WTC11 (cell line): ENCODE results near the gene GNAI3.

Source experiments
- ATF1 ChIP-seq: sonication (generic); formaldehyde crosslinking; IDR thresholded peaks from 2 replicates; pipeline ENCODE4 v1.8.1; 2023; ENCODE audit warnings: mild to moderate bottlenecking, moderate library complexity, missing genetic modification reagents
- ESRRA ChIP-seq: sonication (generic); formaldehyde crosslinking; IDR thresholded peaks from 2 replicates; pipeline ENCODE4 v1.8.1; 2022; ENCODE audit warnings: mild to moderate bottlenecking, missing genetic modification reagents, borderline replicate concordance
- KAT7 ChIP-seq: sonication (generic); formaldehyde crosslinking; IDR thresholded peaks from 2 replicates; pipeline ENCODE4 v1.8.1; 2023; ENCODE audit warnings: missing genetic modification reagents, mild to moderate bottlenecking, borderline replicate concordance
- NFE2L1 ChIP-seq: sonication (generic); formaldehyde crosslinking; IDR thresholded peaks from 2 replicates; pipeline ENCODE4 v1.8.1; 2023; ENCODE audit warnings: missing genetic modification reagents
- NR1H2 ChIP-seq: sonication (generic); formaldehyde crosslinking; IDR thresholded peaks from 2 replicates; pipeline ENCODE4 v1.9.0; 2021; ENCODE audit warnings: mild to moderate bottlenecking, moderate library complexity, missing genetic modification reagents
- ZBTB21 ChIP-seq: sonication (generic); formaldehyde crosslinking; IDR thresholded peaks from 2 replicates; pipeline ENCODE4 v1.8.1; 2023; ENCODE audit warnings: mild to moderate bottlenecking, missing genetic modification reagents, borderline replicate concordance
- ZNF512 ChIP-seq: sonication (generic); formaldehyde crosslinking; IDR thresholded peaks from 2 replicates; pipeline ENCODE4 v1.8.1; 2022; ENCODE audit warnings: missing genetic modification reagents, borderline replicate concordance
- TF ChIP-seq, protein P1 (sequence below): sonication (generic); formaldehyde crosslinking; conservative IDR thresholded peaks from 2 replicates; pipeline ENCODE4 v1.8.1; 2022; ENCODE audit warnings: mild to moderate bottlenecking, missing genetic modification reagents
- TF ChIP-seq, protein P2 (sequence below): fragments of 200-600 bp; IDR thresholded peaks from 2 replicates; pipeline ENCODE4 v1.8.0; 2022; ENCODE audit warnings: antibody characterized with exemption

- TF ChIP-seq, protein P1, sequence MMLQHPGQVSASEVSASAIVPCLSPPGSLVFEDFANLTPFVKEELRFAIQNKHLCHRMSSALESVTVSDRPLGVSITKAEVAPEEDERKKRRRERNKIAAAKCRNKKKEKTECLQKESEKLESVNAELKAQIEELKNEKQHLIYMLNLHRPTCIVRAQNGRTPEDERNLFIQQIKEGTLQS: no peak
- no peak for TF ChIP-seq ZNF512
- no peak for TF ChIP-seq NFE2L1 (CRISPR knock-in tag)
- no peak for TF ChIP-seq ATF1 (CRISPR knock-in tag)
- TF ChIP-seq NR1H2 (CRISPR knock-in tag): no peak
- TF ChIP-seq, protein P2, sequence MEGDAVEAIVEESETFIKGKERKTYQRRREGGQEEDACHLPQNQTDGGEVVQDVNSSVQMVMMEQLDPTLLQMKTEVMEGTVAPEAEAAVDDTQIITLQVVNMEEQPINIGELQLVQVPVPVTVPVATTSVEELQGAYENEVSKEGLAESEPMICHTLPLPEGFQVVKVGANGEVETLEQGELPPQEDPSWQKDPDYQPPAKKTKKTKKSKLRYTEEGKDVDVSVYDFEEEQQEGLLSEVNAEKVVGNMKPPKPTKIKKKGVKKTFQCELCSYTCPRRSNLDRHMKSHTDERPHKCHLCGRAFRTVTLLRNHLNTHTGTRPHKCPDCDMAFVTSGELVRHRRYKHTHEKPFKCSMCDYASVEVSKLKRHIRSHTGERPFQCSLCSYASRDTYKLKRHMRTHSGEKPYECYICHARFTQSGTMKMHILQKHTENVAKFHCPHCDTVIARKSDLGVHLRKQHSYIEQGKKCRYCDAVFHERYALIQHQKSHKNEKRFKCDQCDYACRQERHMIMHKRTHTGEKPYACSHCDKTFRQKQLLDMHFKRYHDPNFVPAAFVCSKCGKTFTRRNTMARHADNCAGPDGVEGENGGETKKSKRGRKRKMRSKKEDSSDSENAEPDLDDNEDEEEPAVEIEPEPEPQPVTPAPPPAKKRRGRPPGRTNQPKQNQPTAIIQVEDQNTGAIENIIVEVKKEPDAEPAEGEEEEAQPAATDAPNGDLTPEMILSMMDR: no peak
- no peak for TF ChIP-seq KAT7 (CRISPR knock-in tag)
- no peak for TF ChIP-seq ZBTB21
- TF ChIP-seq ESRRA: no peak
Observed at GRCh38 chr1:109658533-109659042, 110.2 kb downstream of the GNAI3 start.
